Bronchial epithelial cell (primary cell): ENCODE results near the gene DMRT3. TPM values are rescaled to one million over a fixed set of nuclear protein-coding genes. Genes with fewer than 3 reads are reported as not detected.
"Not testable (repeated sequence)": the region's sequence is repeated elsewhere in the genome, so short reads cannot be mapped to it uniquely, and the experiment has no call there.

Source experiments
- DNase-seq: peaks from one replicate; pipeline ENCODE4 v3.0.0-alpha.2; 2010; ENCODE audit warnings: low read depth
- FAIRE-seq: peaks from 2 replicates; lab custom pipeline; 2011; peaks lifted over from hg19 to GRCh38; lab: Jason Lieb, UNC
- H3K27me3 ChIP-seq: 2 replicates; pipeline ENCODE4 v1.5.1; 2011; ENCODE audit warnings: low read length; ENCODE audit not compliant: control insufficient read depth, insufficient read depth
- H3K36me3 ChIP-seq: 2 replicates; pipeline ENCODE4 v1.5.1; 2011; ENCODE audit warnings: low read length; ENCODE audit not compliant: control insufficient read depth, insufficient read depth
- H3K4me3 ChIP-seq: 2 replicates; pipeline ENCODE4 v1.5.1; 2011; ENCODE audit warnings: mild to moderate bottlenecking, low read depth, low read length, control low read depth
- CTCF ChIP-seq: IDR thresholded peaks from 2 replicates; pipeline ENCODE4 v1.5.1; 2011; ENCODE audit warnings: mild to moderate bottlenecking, moderate library complexity, low read length, control low read depth, inconsistent platforms; ENCODE audit not compliant: insufficient read depth, severe bottlenecking
- total RNA-seq: library from RNA; depleted of rRNA; stranded (reverse); fragments of >200 nt; gene quantifications from 2 replicates; pipeline ENCODE4 v1.2.1, GENCODE V29; 2014

DMRT3 gene
- total RNA-seq, 1 donor from 2014 or later = not detected

GRCh38 chr9:982394-983230 is 6.2 kb downstream of the DMRT3 start:
- H3K27me3 ChIP-seq = peaks cover 14% of the 10 kb centered on the region
- FAIRE-seq = no peak
- no peak overlapping the region for H3K4me3 ChIP-seq
- H3K36me3 ChIP-seq = no peaks in the 10 kb centered on the region
- peak; percentile 38 for DNase-seq
- TF ChIP-seq CTCF = no peak

GRCh38 chr9:994005-994404 is 17.6 kb downstream of the DMRT3 start:
- DNase-seq = no peak
- no peak for TF ChIP-seq CTCF
- peak; percentile 92 for FAIRE-seq
- no peak overlapping the region for H3K4me3 ChIP-seq
- no peaks in the 10 kb centered on the region for H3K36me3 ChIP-seq
- H3K27me3 ChIP-seq = no peaks in the 10 kb centered on the region

GRCh38 chr9:995192-995591 is 18.7 kb downstream of the DMRT3 start:
- DNase-seq = peak; percentile 56
- Histone ChIP-seq H3K36me3 (no peaks in the 10 kb centered on the region), H3K4me3 (no peak overlapping the region), H3K27me3 (no peaks in the 10 kb centered on the region)
- TF ChIP-seq CTCF = no peak
- FAIRE-seq = no peak

- TF ChIP-seq CTCF = no peak
- Histone ChIP-seq H3K27me3 (no peaks in the 10 kb centered on the region), H3K36me3 (no peaks in the 10 kb centered on the region), H3K4me3 (no peak overlapping the region)
- DNase-seq (peak; percentile 83), FAIRE-seq (no peak)
These were observed 19.3 kb downstream of the DMRT3 start for GRCh38 chr9:995781-996180.

GRCh38 chr9:998299-999110 is 22.1 kb downstream of the DMRT3 start:
- H3K27me3 ChIP-seq, DNase-seq, H3K4me3 ChIP-seq, FAIRE-seq, H3K36me3 ChIP-seq: not testable (repeated sequence)
- peak; percentile 25 for TF ChIP-seq CTCF
